ENCODE measurements around the gene LEFTY2. TPM values are rescaled to one million over a fixed set of nuclear protein-coding genes. Genes with fewer than 3 reads are reported as not detected.

LEFTY2 gene
- polyA plus RNA-seq, 1 experiment, result not detected

DNA sequence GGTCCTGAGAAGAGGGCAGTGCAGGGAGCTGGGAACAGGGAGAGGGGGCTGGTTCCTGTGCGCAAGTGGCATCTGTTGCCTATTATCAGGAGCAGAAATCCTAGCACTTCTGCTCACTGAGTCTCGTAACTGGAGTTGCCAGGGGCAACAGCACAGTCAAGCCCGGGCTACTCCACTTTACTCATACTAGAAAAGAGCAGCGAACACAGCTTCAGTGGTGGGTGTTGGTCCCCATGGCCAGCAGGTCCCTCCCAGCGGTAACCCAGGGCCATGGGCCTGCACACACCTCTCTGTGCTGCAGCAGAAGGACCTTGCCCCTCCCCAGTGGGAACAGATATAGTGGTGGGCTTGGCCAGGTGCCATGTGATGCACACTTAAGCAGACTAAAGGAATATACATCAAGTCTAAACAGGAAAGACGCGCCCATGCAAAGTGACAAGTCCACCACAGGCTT lies 25.5 kb downstream of the LEFTY2 start:
- TF ChIP-seq, protein P1, sequence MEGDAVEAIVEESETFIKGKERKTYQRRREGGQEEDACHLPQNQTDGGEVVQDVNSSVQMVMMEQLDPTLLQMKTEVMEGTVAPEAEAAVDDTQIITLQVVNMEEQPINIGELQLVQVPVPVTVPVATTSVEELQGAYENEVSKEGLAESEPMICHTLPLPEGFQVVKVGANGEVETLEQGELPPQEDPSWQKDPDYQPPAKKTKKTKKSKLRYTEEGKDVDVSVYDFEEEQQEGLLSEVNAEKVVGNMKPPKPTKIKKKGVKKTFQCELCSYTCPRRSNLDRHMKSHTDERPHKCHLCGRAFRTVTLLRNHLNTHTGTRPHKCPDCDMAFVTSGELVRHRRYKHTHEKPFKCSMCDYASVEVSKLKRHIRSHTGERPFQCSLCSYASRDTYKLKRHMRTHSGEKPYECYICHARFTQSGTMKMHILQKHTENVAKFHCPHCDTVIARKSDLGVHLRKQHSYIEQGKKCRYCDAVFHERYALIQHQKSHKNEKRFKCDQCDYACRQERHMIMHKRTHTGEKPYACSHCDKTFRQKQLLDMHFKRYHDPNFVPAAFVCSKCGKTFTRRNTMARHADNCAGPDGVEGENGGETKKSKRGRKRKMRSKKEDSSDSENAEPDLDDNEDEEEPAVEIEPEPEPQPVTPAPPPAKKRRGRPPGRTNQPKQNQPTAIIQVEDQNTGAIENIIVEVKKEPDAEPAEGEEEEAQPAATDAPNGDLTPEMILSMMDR (IDR thresholded peaks at IDR 0.05; ENCODE audit: insufficient read depth, low read depth, low read length), result no peak
- ChIA-PET CTCF (no interaction called here), POLR2A (no interaction called here)
- Histone ChIP-seq H3K4me3 (ENCODE audit: low read depth, low read length) (no peak overlapping the region), H3K36me3 (ENCODE audit: control insufficient read depth, insufficient read depth, low read length) (peaks cover 6% of the 10 kb centered on the region), H3K27me3 (ENCODE audit: control insufficient read depth, insufficient read depth, low read length) (no peaks in the 10 kb centered on the region)
- DNase-seq (ENCODE audit: low read depth), result no peak

DNA sequence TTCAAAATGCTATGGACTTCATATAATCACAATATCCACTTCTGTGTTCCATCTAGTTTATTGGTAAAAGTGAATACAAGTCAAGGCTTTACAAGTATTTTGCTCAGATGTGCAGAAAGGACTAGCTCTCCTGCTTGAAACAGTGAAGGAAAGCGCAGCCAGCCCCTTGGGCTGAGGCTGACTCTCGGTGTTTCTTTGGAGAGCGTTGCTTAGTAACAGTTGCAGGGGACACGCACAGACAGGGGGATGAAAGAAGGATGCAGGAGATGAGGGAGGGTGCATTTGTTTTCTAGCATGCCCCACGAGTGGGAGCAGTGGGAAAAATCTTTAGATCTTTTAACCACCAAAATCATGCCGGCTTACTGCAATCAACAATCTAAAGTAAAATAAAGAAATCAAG lies 26.1 kb downstream of the LEFTY2 start:
- no peak for DNase-seq (ENCODE audit: low read depth)
- TF ChIP-seq, protein P1 (IDR thresholded peaks at IDR 0.05; ENCODE audit: insufficient read depth, low read depth, low read length), result no peak
- CTCF ChIA-PET, result no interaction called here
- Histone ChIP-seq H3K4me3 (ENCODE audit: low read depth, low read length) (no peak overlapping the region), H3K36me3 (ENCODE audit: control insufficient read depth, insufficient read depth, low read length) (peaks cover 6% of the 10 kb centered on the region), H3K27me3 (ENCODE audit: control insufficient read depth, insufficient read depth, low read length) (no peaks in the 10 kb centered on the region)
- POLR2A ChIA-PET, result no interaction called here

DNA sequence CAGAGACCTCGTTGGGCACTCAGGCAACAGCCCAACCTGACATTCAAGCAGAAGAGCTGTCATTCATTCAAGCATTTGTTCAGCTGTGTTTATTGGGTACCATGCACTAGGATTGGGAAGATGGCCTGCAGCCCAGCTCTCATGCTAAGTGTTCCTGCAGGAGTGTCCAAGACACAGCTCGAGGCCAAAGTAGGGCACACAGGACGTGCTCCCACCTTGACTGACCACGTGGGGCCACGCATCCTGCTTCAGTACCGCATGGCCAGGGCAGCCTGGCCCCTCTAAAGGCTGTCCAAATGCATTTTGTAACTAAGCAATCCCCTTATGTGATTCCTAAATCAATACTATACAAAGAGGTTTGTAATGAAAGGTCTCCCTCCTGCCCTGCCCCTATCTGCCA lies 26.6 kb downstream of the LEFTY2 start:
- Histone ChIP-seq H3K36me3 (ENCODE audit: control insufficient read depth, insufficient read depth, low read length) (peaks cover 4% of the 10 kb centered on the region), H3K4me3 (ENCODE audit: low read depth, low read length) (no peak overlapping the region), H3K27me3 (ENCODE audit: control insufficient read depth, insufficient read depth, low read length) (no peaks in the 10 kb centered on the region)
- TF ChIP-seq, protein P1 (IDR thresholded peaks at IDR 0.05; ENCODE audit: insufficient read depth, low read depth, low read length), result no peak
- POLR2A ChIA-PET, result no interaction called here
- CTCF ChIA-PET, result no interaction called here
- no peak for DNase-seq (ENCODE audit: low read depth)

DNA sequence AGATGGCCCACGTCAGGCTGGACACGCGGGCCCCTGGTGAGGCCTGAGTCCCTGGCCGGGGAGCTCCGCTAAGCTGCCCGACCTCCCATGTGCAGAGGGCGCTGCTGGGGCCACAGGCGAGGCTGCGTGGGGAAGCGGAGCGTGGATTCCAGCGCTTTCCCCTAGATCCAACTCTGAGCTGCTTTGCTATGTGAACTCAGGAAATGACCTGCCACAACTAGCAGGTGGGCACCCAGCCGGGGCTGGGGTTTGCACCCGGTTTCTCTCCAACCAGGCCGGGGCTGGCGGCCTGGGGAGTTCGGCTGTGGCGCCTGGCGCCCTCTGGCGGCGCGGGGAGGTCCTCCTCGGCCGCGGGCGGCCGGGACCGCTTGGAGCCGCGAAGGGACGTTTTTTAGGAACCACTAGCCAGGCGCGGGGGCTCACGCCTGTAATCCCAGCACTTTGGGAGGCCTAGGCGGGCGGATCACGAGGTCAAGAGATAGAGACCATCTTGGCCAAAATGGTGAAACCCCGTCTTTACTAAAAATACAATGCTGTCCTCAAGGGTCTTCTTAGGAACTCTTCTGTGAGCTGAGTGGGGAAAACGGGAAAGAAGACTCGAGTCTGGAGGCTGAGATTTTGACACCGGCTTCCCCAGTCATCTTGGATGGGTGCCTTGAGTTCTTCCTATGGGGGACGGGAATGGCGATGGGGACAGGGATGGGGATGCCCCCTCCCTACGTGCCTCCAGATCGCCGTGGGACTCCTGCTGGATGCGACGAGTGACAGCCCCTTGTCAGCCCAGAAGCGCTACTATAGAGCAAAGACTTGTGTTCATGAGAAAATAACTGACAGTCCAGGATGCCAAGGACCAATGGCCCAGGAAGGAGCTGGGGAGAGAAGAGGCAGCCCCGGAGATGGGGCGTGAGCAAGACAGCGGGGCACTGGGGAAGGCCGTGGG lies 29.6 kb downstream of the LEFTY2 start:
- no peak overlapping the region for H3K4me3 ChIP-seq (ENCODE audit: low read depth, low read length)

DNA sequence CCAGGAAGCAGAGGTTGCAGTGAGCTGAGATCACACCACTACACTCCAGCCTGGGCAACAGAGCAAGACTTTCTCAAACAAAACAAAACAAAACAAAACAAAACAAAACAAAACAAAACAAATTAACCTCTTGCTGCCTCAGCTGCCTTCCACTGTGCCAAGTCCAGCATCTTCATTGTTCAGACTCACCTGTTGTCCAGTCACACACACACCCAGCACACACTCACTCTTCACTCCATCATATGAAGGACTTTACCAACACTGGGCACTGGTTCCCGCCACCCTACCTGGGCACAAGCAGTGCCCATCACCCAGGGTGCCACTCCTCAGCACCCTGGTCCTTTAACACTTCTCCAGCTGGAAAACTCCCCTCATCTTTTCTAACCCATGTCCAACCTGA lies 31.5 kb downstream of the LEFTY2 start:
- Histone ChIP-seq H3K36me3 (ENCODE audit: control insufficient read depth, insufficient read depth, low read length) (no peaks in the 10 kb centered on the region), H3K27me3 (ENCODE audit: control insufficient read depth, insufficient read depth, low read length) (no peaks in the 10 kb centered on the region), H3K4me3 (ENCODE audit: low read depth, low read length) (no peak overlapping the region)
- CTCF ChIA-PET, result interaction anchor here (3.4 kb wide), 1 partner anchor 434 kb away, joined by 21 read pairs; no protein-coding TSS in a partner anchor
- POLR2A ChIA-PET, result no interaction called here
- TF ChIP-seq, protein P1 (IDR thresholded peaks at IDR 0.05; ENCODE audit: insufficient read depth, low read depth, low read length), result no peak
- DNase-seq (ENCODE audit: low read depth), result no peak

More for the DNA sequence above, 29.6 kb downstream of the LEFTY2 start:
- TF ChIP-seq, protein P1 (IDR thresholded peaks at IDR 0.05; ENCODE audit: insufficient read depth, low read depth, low read length), result peak; percentile 54
- H3K27me3 ChIP-seq (ENCODE audit: control insufficient read depth, insufficient read depth, low read length), result no peaks in the 10 kb centered on the region
- POLR2A ChIA-PET, result no interaction called here
- CTCF ChIA-PET, result interaction anchor here (0.6 to 3.4 kb wide), 20 partner anchors 8 to 441 kb away, joined by 3 to 21 read pairs (median 4); partner anchors contain the start of genes LEFTY1, SRP9 and TMEM63A
- no peak for DNase-seq (ENCODE audit: low read depth)
- peaks cover 1% of the 10 kb centered on the region for H3K36me3 ChIP-seq (ENCODE audit: control insufficient read depth, insufficient read depth, low read length)

Measured in BJ (cell line).